Vagina (tissue), 2 donors: ENCODE results near the gene RGS3. TPM values are rescaled to one million over a fixed set of nuclear protein-coding genes. Genes with fewer than 3 reads are reported as not detected.

Experiments used
- DNase-seq, 2 donors: peaks; one replicate each; pipeline ENCODE4 v3.0.0-alpha.2; 2017; ENCODE audit errors: extremely low spot score in 2 of 2
- H3K27ac ChIP-seq: fragments of 200-600 bp; sonication (generic); one replicate; pipeline ENCODE4 v1.5.1; 2019
- H3K27me3 ChIP-seq: fragments of 200-600 bp; sonication (generic); one replicate; pipeline ENCODE4 v1.5.1; 2019
- H3K36me3 ChIP-seq, 2 donors: fragments of 200-600 bp; sonication (generic); one replicate each; pipeline ENCODE4 v1.5.1; 2017 to 2019
- H3K4me1 ChIP-seq: fragments of 200-600 bp; sonication (generic); one replicate; pipeline ENCODE4 v1.5.1; 2019
- H3K4me3 ChIP-seq, 2 donors: fragments of 200-600 bp; sonication (generic); 1 replicate in 1 of 2; 2 replicates in 1 of 2; pipeline ENCODE4 v1.5.1; 2016 to 2019
- H3K9me3 ChIP-seq: fragments of 200-600 bp; sonication (generic); one replicate; pipeline ENCODE4 v1.5.1; 2019
- CTCF ChIP-seq, 3 experiments: fragments of 450-650 bp in 2 of 3; fragments of 200-600 bp in 1 of 3; sonication (generic) in 1 of 3; IDR thresholded peaks; one replicate each; pipeline ENCODE4 v1.5.1; 2017 to 2019; ENCODE audit warnings: antibody characterized with exemption in 3 of 3, mild to moderate bottlenecking in 2 of 3, moderate library complexity in 2 of 3
- POLR2A ChIP-seq, 2 donors: fragments of 450-650 bp; IDR thresholded peaks; one replicate each; pipeline ENCODE4 v1.6.1; 2017; ENCODE audit warnings: antibody characterized with exemption in 2 of 2, mild to moderate bottlenecking in 2 of 2, moderate library complexity in 2 of 2
- POLR2AphosphoS5 ChIP-seq, 2 donors: sonication (generic); formaldehyde crosslinking; IDR thresholded peaks; one replicate each; pipeline ENCODE4 v1.9.0; 2017; ENCODE audit warnings: antibody characterized with exemption in 2 of 2, mild to moderate bottlenecking in 2 of 2, low read depth in 1 of 2; ENCODE audit not compliant: insufficient read depth in 1 of 2
- intact Hi-C: fragments of 100-400 bp; cut with DNase I; formaldehyde crosslinking; loops from one replicate; pipeline ENCODE4 v1.15.1; 2023
- total RNA-seq: library from RNA; depleted of rRNA; stranded (reverse); fragments of >200 nt; gene quantifications from one replicate; pipeline ENCODE4 v1.2.3, GENCODE V29; 2016

RGS3 gene
- total RNA-seq, 1 donor from 2014 or later = 27.0 TPM

GRCh38 chr9:113572076-113572861, 108.7 kb downstream of the RGS3 start:
- TF ChIP-seq POLR2A (IDR thresholded peaks at IDR 0.05) (no peak), POLR2AphosphoS5 (IDR thresholded peaks at IDR 0.05; ENCODE audit: insufficient read depth in 1 of 2, low read depth in 1 of 2) (no peak), CTCF (IDR thresholded peaks at IDR 0.05) (no peak)
- intact Hi-C loops = no loop called here
- no peak overlapping the region for H3K27ac ChIP-seq
- DNase-seq = no peak
- H3K27me3 ChIP-seq = no peaks in the 10 kb centered on the region
- H3K4me3 ChIP-seq = no peak overlapping the region
- H3K9me3 ChIP-seq = no peaks in the 10 kb centered on the region
- no peaks in the 10 kb centered on the region for H3K36me3 ChIP-seq
- peaks cover 42% of the 10 kb centered on the region for H3K4me1 ChIP-seq

DNA sequence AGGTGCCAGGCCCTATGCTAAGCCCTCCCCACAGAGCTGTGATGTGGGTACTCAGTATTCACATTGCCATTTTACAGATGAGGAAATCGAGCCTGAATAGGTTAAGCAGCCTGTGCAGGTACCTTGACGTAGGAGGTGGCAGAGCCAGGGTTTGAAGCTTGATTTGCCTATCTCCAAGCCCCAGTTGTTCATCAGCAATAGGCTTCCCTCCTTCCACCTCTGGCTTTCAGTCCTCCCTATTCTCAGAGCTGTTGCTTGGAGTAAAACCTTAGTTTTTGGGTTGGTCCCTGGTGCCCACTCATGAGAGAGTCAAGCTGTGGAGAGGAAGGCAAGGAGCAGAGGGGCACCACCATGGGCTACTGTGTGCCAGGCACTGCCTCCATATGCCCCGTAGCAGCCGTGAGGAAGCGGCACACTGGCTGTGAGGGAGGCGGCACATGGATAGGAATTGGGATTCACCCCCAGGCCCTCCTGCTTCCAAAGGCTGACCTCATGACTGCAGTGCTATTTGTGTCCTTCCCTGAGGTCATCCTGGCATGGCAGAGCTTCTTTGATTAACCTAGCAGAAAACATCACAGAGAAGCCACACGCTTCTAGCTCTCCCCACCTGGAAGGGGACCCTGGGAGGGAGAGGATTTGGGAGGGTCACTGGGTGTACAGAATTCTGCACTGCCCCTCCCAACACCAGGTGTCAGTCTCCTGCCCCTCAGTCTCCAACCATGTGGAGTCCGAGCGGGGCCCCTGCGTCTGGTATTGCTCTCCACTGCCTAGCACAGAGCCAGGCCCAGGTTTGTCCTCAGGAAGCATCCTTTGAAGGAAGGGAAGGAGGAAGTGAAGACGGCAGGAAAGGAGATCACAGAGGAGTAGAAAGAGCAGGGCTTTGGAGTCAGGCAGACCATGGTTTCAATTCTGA, 109.8 kb downstream of the RGS3 start:
- no peak overlapping the region for H3K4me3 ChIP-seq
- no peak for TF ChIP-seq POLR2A (IDR thresholded peaks at IDR 0.05)
- no peak for TF ChIP-seq CTCF (IDR thresholded peaks at IDR 0.05)
- no peak for TF ChIP-seq POLR2AphosphoS5 (IDR thresholded peaks at IDR 0.05; ENCODE audit: insufficient read depth in 1 of 2, low read depth in 1 of 2)
- H3K27ac ChIP-seq = no peak overlapping the region
- intact Hi-C loops = no loop called here
- H3K36me3 ChIP-seq = no peaks in the 10 kb centered on the region
- no peaks in the 10 kb centered on the region for H3K27me3 ChIP-seq
- no peaks in the 10 kb centered on the region for H3K9me3 ChIP-seq
- peaks cover 42% of the 10 kb centered on the region for H3K4me1 ChIP-seq
- no peak for DNase-seq

GRCh38 chr9:113573959-113574352, 110.4 kb downstream of the RGS3 start:
- Histone ChIP-seq H3K9me3 (no peaks in the 10 kb centered on the region), H3K27ac (no peak overlapping the region), H3K36me3 (no peaks in the 10 kb centered on the region), H3K4me1 (peaks cover 42% of the 10 kb centered on the region), H3K4me3 (no peak overlapping the region), H3K27me3 (no peaks in the 10 kb centered on the region)
- DNase-seq = no peak
- TF ChIP-seq POLR2AphosphoS5 (IDR thresholded peaks at IDR 0.05; ENCODE audit: insufficient read depth in 1 of 2, low read depth in 1 of 2) (no peak), POLR2A (IDR thresholded peaks at IDR 0.05) (no peak), CTCF (IDR thresholded peaks at IDR 0.05) (no peak)
- intact Hi-C loops = no loop called here

DNA sequence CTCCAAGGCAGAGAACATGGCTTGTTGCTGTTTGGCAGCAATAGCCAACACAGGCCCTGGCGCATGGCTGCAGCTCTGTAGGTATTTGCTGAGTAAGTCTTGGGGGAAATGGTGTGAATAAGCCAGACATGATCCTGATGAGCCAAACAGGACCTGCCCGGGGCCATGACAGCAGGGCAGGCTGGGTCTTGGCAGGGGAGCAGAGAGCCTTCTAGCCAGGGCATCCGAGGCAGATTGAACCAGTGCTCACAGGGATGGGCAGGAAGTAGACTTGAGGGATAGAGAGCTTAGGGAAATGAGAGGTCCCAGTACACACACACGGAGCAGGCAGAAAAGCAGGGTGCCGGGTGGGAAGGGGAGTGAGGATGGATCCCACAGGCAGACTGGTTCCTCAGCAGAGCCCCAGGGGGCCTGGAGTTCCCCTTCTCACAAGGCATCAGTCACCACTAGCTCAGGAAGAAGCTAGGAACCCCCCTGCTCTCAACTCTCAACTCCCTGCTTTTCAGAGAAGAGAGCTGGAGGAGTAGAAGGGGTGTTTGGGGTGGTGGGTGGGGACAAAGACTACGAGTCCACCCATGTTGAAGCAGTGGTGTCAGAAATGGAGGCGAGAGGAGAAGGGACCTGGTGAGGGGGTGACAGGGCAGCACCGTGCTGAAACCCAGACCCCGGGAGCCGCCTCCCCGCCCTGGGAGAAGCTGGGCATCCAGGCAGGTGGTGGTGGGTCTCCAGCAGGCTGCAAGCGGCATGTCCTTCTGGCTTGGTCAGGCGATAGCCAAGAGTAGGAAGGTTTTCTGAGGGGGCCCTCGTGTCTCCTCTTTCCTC, 111.1 kb downstream of the RGS3 start:
- no peak for DNase-seq
- H3K4me1 ChIP-seq = peaks cover 47% of the 10 kb centered on the region
- H3K9me3 ChIP-seq = no peaks in the 10 kb centered on the region
- no peak overlapping the region for H3K27ac ChIP-seq
- H3K4me3 ChIP-seq = no peak overlapping the region
- no peaks in the 10 kb centered on the region for H3K36me3 ChIP-seq
- no peaks in the 10 kb centered on the region for H3K27me3 ChIP-seq
- intact Hi-C loops = no loop called here
- TF ChIP-seq POLR2A (IDR thresholded peaks at IDR 0.05) (no peak), POLR2AphosphoS5 (IDR thresholded peaks at IDR 0.05; ENCODE audit: insufficient read depth in 1 of 2, low read depth in 1 of 2) (no peak)
